Measurements from ENCODE around the gene LPP. TPM values are rescaled to one million over a fixed set of nuclear protein-coding genes. Genes with fewer than 3 reads are reported as not detected.

The LPP gene
- total RNA-seq, 1 donor from 2014 or later, result 222 TPM

DNA sequence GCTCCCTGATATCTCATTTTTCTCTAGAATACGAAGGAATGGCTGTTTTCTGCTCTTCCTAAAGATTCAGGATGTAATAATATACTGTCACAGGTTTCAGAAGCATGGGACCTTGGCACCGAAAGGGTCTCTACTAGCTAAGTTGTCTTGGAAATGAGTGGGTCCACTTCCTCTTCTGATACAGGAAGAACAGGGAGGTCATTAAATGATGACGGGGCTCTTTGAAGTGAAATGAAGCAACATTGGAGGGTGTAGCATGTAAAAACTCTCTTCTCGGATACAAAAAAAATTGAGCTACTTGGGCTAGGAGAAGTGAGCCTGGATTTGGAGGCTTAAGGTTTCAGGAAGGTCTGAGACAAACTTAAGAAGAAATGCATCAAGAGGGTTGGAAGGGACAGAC, 668.0 kb downstream of the LPP start:
- H3K36me3 ChIP-seq (ENCODE audit: insufficient read depth, low read length), result no peaks in the 10 kb centered on the region
- Mint-ChIP-seq H3K4me3 (ENCODE audit: unreplicated experiment) (no peak overlapping the region), H3K27ac (ENCODE audit: unreplicated experiment) (no peak overlapping the region), H3K36me3 (ENCODE audit: low read depth, unreplicated experiment) (no peaks in the 10 kb centered on the region), H3K9me3 (ENCODE audit: unreplicated experiment) (no peaks in the 10 kb centered on the region), H3K4me1 (ENCODE audit: low read depth, unreplicated experiment) (peaks cover 16% of the 10 kb centered on the region), H3K27me3 (ENCODE audit: low read depth, unreplicated experiment) (no peaks in the 10 kb centered on the region)
- FAIRE-seq (no peak), DNase-seq (ENCODE audit: low read depth) (no peak)
- H3K27ac ChIP-seq (ENCODE audit: low read depth, low read length), result no peak overlapping the region
- peaks cover 32% of the 10 kb centered on the region for H3K79me2 ChIP-seq (ENCODE audit: insufficient read depth, low read length)
- H3K9ac ChIP-seq (ENCODE audit: low read length), result no peak overlapping the region
- no peak overlapping the region for H3K4me3 ChIP-seq (ENCODE audit: insufficient read depth, low read depth, low read length)
- no peaks in the 10 kb centered on the region for H3K27me3 ChIP-seq (ENCODE audit: insufficient read depth, low read length)
- H4K20me1 ChIP-seq (ENCODE audit: insufficient read depth, low read length), result peaks cover 51% of the 10 kb centered on the region
- H2AFZ ChIP-seq (ENCODE audit: low read depth, low read length), result no peak overlapping the region
- no peak overlapping the region for H3K4me2 ChIP-seq (ENCODE audit: low read length)
- no peaks in the 10 kb centered on the region for H3K9me3 ChIP-seq (ENCODE audit: insufficient read depth, low read depth, low read length)
- TF ChIP-seq, protein P1, sequence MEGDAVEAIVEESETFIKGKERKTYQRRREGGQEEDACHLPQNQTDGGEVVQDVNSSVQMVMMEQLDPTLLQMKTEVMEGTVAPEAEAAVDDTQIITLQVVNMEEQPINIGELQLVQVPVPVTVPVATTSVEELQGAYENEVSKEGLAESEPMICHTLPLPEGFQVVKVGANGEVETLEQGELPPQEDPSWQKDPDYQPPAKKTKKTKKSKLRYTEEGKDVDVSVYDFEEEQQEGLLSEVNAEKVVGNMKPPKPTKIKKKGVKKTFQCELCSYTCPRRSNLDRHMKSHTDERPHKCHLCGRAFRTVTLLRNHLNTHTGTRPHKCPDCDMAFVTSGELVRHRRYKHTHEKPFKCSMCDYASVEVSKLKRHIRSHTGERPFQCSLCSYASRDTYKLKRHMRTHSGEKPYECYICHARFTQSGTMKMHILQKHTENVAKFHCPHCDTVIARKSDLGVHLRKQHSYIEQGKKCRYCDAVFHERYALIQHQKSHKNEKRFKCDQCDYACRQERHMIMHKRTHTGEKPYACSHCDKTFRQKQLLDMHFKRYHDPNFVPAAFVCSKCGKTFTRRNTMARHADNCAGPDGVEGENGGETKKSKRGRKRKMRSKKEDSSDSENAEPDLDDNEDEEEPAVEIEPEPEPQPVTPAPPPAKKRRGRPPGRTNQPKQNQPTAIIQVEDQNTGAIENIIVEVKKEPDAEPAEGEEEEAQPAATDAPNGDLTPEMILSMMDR (IDR thresholded peaks at IDR 0.05; ENCODE audit: insufficient read depth, low read depth, low read length), result no peak
- no peak for TF ChIP-seq EZH2 (IDR thresholded peaks at IDR 0.05; ENCODE audit: insufficient read depth, low read length)
- H3K4me1 ChIP-seq (ENCODE audit: insufficient read depth, low read length), result no peaks in the 10 kb centered on the region

DNA sequence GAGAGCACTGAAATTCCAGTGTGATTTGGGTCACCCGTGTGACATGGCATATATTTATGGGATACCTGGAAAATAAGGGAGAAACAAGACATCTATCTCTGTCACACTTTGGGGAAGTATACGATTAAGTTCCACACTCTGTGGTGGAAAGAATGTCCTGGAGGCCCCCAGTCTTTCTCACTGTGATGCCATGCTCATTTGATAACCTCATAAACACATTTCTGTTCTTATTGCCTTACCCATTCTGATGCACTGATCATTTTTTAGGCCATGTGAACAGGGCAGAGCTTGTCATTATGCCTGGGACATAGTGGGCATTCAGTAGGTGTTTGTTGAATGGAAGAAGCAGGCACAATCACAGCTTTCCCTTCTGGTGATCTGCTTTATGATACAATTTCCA, 668.5 kb downstream of the LPP start:
- peaks cover 50% of the 10 kb centered on the region for H4K20me1 ChIP-seq (ENCODE audit: insufficient read depth, low read length)
- DNase-seq (ENCODE audit: low read depth), result no peak
- H3K9me3 ChIP-seq (ENCODE audit: insufficient read depth, low read depth, low read length), result no peaks in the 10 kb centered on the region
- Mint-ChIP-seq H3K4me1 (ENCODE audit: low read depth, unreplicated experiment) (peaks cover 17% of the 10 kb centered on the region), H3K9me3 (ENCODE audit: unreplicated experiment) (no peaks in the 10 kb centered on the region), H3K36me3 (ENCODE audit: low read depth, unreplicated experiment) (no peaks in the 10 kb centered on the region), H3K27me3 (ENCODE audit: low read depth, unreplicated experiment) (no peaks in the 10 kb centered on the region), H3K4me3 (ENCODE audit: unreplicated experiment) (no peak overlapping the region), H3K27ac (ENCODE audit: unreplicated experiment) (no peak overlapping the region)
- no peaks in the 10 kb centered on the region for H3K27me3 ChIP-seq (ENCODE audit: insufficient read depth, low read length)
- no peak overlapping the region for H2AFZ ChIP-seq (ENCODE audit: low read depth, low read length)
- H3K4me2 ChIP-seq (ENCODE audit: low read length), result no peak overlapping the region
- no peaks in the 10 kb centered on the region for H3K4me1 ChIP-seq (ENCODE audit: insufficient read depth, low read length)
- peaks cover 32% of the 10 kb centered on the region for H3K79me2 ChIP-seq (ENCODE audit: insufficient read depth, low read length)
- H3K9ac ChIP-seq (ENCODE audit: low read length), result no peak overlapping the region
- no peak overlapping the region for H3K27ac ChIP-seq (ENCODE audit: low read depth, low read length)
- H3K36me3 ChIP-seq (ENCODE audit: insufficient read depth, low read length), result no peaks in the 10 kb centered on the region
- peak; percentile 52 for FAIRE-seq
- H3K4me3 ChIP-seq (ENCODE audit: insufficient read depth, low read depth, low read length), result no peak overlapping the region
- TF ChIP-seq, protein P1 (IDR thresholded peaks at IDR 0.05; ENCODE audit: insufficient read depth, low read depth, low read length), result no peak
- TF ChIP-seq EZH2 (IDR thresholded peaks at IDR 0.05; ENCODE audit: insufficient read depth, low read length), result no peak

DNA sequence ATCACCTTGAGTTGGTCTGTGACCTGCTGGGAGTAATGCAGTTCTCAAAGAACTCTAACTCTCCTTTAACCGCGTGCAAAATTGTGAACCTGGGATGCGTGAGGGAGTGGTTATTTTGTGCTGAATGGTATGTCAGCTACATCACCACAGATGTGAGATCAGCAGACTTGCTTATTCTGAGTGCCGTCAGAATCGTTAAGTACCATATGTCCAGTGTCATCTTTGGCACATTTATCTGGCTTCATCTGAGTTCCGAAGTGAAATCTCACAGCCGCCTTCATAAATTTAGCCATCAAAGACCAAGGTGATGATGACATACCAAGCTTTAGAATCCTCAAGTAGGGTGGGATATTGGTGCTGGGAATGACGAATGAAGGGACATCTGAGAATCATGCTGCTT, 670.6 kb downstream of the LPP start:
- Histone ChIP-seq H4K20me1 (ENCODE audit: insufficient read depth, low read length) (peaks cover 46% of the 10 kb centered on the region), H3K79me2 (ENCODE audit: insufficient read depth, low read length) (peaks cover 29% of the 10 kb centered on the region), H2AFZ (ENCODE audit: low read depth, low read length) (no peak overlapping the region), H3K9ac (ENCODE audit: low read length) (no peak overlapping the region), H3K27ac (ENCODE audit: low read depth, low read length) (no peak overlapping the region), H3K4me1 (ENCODE audit: insufficient read depth, low read length) (no peaks in the 10 kb centered on the region), H3K4me3 (ENCODE audit: insufficient read depth, low read depth, low read length) (no peak overlapping the region), H3K27me3 (ENCODE audit: insufficient read depth, low read length) (no peaks in the 10 kb centered on the region), H3K9me3 (ENCODE audit: insufficient read depth, low read depth, low read length) (no peaks in the 10 kb centered on the region), H3K4me2 (ENCODE audit: low read length) (no peak overlapping the region), H3K36me3 (ENCODE audit: insufficient read depth, low read length) (no peaks in the 10 kb centered on the region)
- Mint-ChIP-seq H3K4me3 (ENCODE audit: unreplicated experiment) (no peak overlapping the region), H3K9me3 (ENCODE audit: unreplicated experiment) (no peaks in the 10 kb centered on the region), H3K36me3 (ENCODE audit: low read depth, unreplicated experiment) (no peaks in the 10 kb centered on the region), H3K4me1 (ENCODE audit: low read depth, unreplicated experiment) (peaks cover 18% of the 10 kb centered on the region), H3K27me3 (ENCODE audit: low read depth, unreplicated experiment) (no peaks in the 10 kb centered on the region), H3K27ac (ENCODE audit: unreplicated experiment) (no peak overlapping the region)
- TF ChIP-seq, protein P1 (IDR thresholded peaks at IDR 0.05; ENCODE audit: insufficient read depth, low read depth, low read length), result no peak
- no peak for TF ChIP-seq EZH2 (IDR thresholded peaks at IDR 0.05; ENCODE audit: insufficient read depth, low read length)
- no peak for FAIRE-seq
- no peak for DNase-seq (ENCODE audit: low read depth)
